ENCODE measurements around the gene HHLA2.

The HHLA2 gene

GRCh38 chr3:108403198-108403597, 106.8 kb downstream of the HHLA2 start:
- Mint-ChIP-seq H3K4me1 (peaks cover 20 to 21% of the 10 kb centered on the region in 2 donors), H3K4me3 (no peak overlapping the region), H3K9me3 (peaks cover 0 to 4% of the 10 kb centered on the region in 2 donors), H3K27me3 (no peaks in the 10 kb centered on the region), H3K36me3 (peaks cover 0 to 2% of the 10 kb centered on the region in 2 donors), H3K27ac (no peak overlapping the region)
- no peak for ATAC-seq (replicated peaks)
- no peak for DNase-seq

GRCh38 chr3:108403686-108404345, 107.5 kb downstream of the HHLA2 start:
- DNase-seq (no peak), ATAC-seq (replicated peaks) (no peak)
- H3K36me3 Mint-ChIP-seq: peaks cover 0 to 2% of the 10 kb centered on the region in 2 donors
- H3K4me3 Mint-ChIP-seq: no peak overlapping the region
- peaks cover 0 to 4% of the 10 kb centered on the region in 2 donors for H3K9me3 Mint-ChIP-seq
- peaks cover 24 to 25% of the 10 kb centered on the region in 2 donors for H3K4me1 Mint-ChIP-seq
- peak overlapping the region; percentile 9 for H3K27ac Mint-ChIP-seq
- no peaks in the 10 kb centered on the region for H3K27me3 Mint-ChIP-seq

- ATAC-seq (replicated peaks) (no peak), DNase-seq (no peak)
- H3K27ac Mint-ChIP-seq: no peak overlapping the region
- no peaks in the 10 kb centered on the region for H3K27me3 Mint-ChIP-seq
- H3K4me3 Mint-ChIP-seq: no peak overlapping the region
- peaks cover 0 to 2% of the 10 kb centered on the region in 2 donors for H3K36me3 Mint-ChIP-seq
- H3K9me3 Mint-ChIP-seq: peaks cover 0 to 4% of the 10 kb centered on the region in 2 donors
- H3K4me1 Mint-ChIP-seq: peaks cover 24 to 25% of the 10 kb centered on the region in 2 donors
Observed at GRCh38 chr3:108404368-108404767, 108.0 kb downstream of the HHLA2 start.

GRCh38 chr3:108406063-108406660, 109.8 kb downstream of the HHLA2 start:
- peaks cover 24 to 25% of the 10 kb centered on the region in 2 donors for H3K4me1 Mint-ChIP-seq
- ATAC-seq (replicated peaks) (peak in 1 of 2 donors; percentile 8), DNase-seq (no peak)
- H3K9me3 Mint-ChIP-seq: no peaks in the 10 kb centered on the region
- H3K27me3 Mint-ChIP-seq: no peaks in the 10 kb centered on the region
- H3K4me3 Mint-ChIP-seq: no peak overlapping the region
- H3K27ac Mint-ChIP-seq: no peak overlapping the region
- H3K36me3 Mint-ChIP-seq: no peaks in the 10 kb centered on the region

- Mint-ChIP-seq H3K36me3 (no peaks in the 10 kb centered on the region), H3K27ac (peak overlapping the region; percentile 81), H3K9me3 (no peaks in the 10 kb centered on the region), H3K4me3 (peak overlapping the region in 1 of 2 donors; percentile 27), H3K4me1 (peaks cover 24 to 25% of the 10 kb centered on the region in 2 donors), H3K27me3 (no peaks in the 10 kb centered on the region)
- ATAC-seq (replicated peaks) (peak; percentile 89 to 96), DNase-seq (peak; percentile 43)
Observed at GRCh38 chr3:108406661-108407206, 110.4 kb downstream of the HHLA2 start.

- Mint-ChIP-seq H3K27ac (no peak overlapping the region), H3K4me1 (peaks cover 24 to 25% of the 10 kb centered on the region in 2 donors), H3K27me3 (no peaks in the 10 kb centered on the region), H3K4me3 (no peak overlapping the region), H3K9me3 (peaks cover 0 to 3% of the 10 kb centered on the region in 2 donors), H3K36me3 (no peaks in the 10 kb centered on the region)
- ATAC-seq (replicated peaks): peak; percentile 69 to 75
- no peak for DNase-seq
Observed at GRCh38 chr3:108407886-108408285, 111.5 kb downstream of the HHLA2 start.

- DNase-seq (no peak), ATAC-seq (replicated peaks) (no peak)
- no peaks in the 10 kb centered on the region for H3K27me3 Mint-ChIP-seq
- peaks cover 0 to 3% of the 10 kb centered on the region in 2 donors for H3K9me3 Mint-ChIP-seq
- H3K36me3 Mint-ChIP-seq: no peaks in the 10 kb centered on the region
- H3K4me3 Mint-ChIP-seq: no peak overlapping the region
- H3K4me1 Mint-ChIP-seq: peaks cover 22 to 25% of the 10 kb centered on the region in 2 donors
- no peak overlapping the region for H3K27ac Mint-ChIP-seq
Observed at GRCh38 chr3:108408883-108409799, 112.8 kb downstream of the HHLA2 start.

GRCh38 chr3:108409800-108410178, 113.4 kb downstream of the HHLA2 start:
- Mint-ChIP-seq H3K4me1 (peaks cover 24 to 29% of the 10 kb centered on the region in 2 donors), H3K27ac (no peak overlapping the region), H3K9me3 (peaks cover 0 to 3% of the 10 kb centered on the region in 2 donors), H3K36me3 (no peaks in the 10 kb centered on the region), H3K4me3 (no peak overlapping the region), H3K27me3 (no peaks in the 10 kb centered on the region)
- DNase-seq (no peak), ATAC-seq (replicated peaks) (no peak)

GRCh38 chr3:108410531-108410984, 114.2 kb downstream of the HHLA2 start:
- Mint-ChIP-seq H3K4me3 (no peak overlapping the region), H3K9me3 (peaks cover 0 to 3% of the 10 kb centered on the region in 2 donors), H3K27ac (no peak overlapping the region), H3K27me3 (no peaks in the 10 kb centered on the region), H3K36me3 (no peaks in the 10 kb centered on the region), H3K4me1 (peaks cover 24 to 29% of the 10 kb centered on the region in 2 donors)
- DNase-seq (no peak), ATAC-seq (replicated peaks) (no peak)

- H3K36me3 Mint-ChIP-seq: no peaks in the 10 kb centered on the region
- ATAC-seq (replicated peaks): no peak
- H3K27ac Mint-ChIP-seq: no peak overlapping the region
- H3K4me3 Mint-ChIP-seq: no peak overlapping the region
- peaks cover 0 to 3% of the 10 kb centered on the region in 2 donors for H3K9me3 Mint-ChIP-seq
- no peak for DNase-seq
- peaks cover 17 to 19% of the 10 kb centered on the region in 2 donors for H3K4me1 Mint-ChIP-seq
- peaks cover 0 to 4% of the 10 kb centered on the region in 2 donors for H3K27me3 Mint-ChIP-seq
Observed at GRCh38 chr3:108412121-108412750, 115.9 kb downstream of the HHLA2 start.

- Mint-ChIP-seq H3K4me1 (peaks cover 4% of the 10 kb centered on the region in 2 donors), H3K4me3 (no peak overlapping the region), H3K27ac (no peak overlapping the region), H3K27me3 (peaks cover 0 to 4% of the 10 kb centered on the region in 2 donors), H3K36me3 (no peaks in the 10 kb centered on the region), H3K9me3 (peaks cover 0 to 3% of the 10 kb centered on the region in 2 donors)
- ATAC-seq (replicated peaks): peak in 1 of 2 donors; percentile 45
- DNase-seq: no peak
Observed at GRCh38 chr3:108414007-108414406, 117.7 kb downstream of the HHLA2 start.

- Mint-ChIP-seq H3K9me3 (peaks cover 0 to 3% of the 10 kb centered on the region in 2 donors), H3K36me3 (no peaks in the 10 kb centered on the region), H3K4me3 (no peak overlapping the region), H3K4me1 (peaks cover 4% of the 10 kb centered on the region in 2 donors), H3K27me3 (peaks cover 0 to 4% of the 10 kb centered on the region in 2 donors), H3K27ac (no peak overlapping the region)
- ATAC-seq (replicated peaks) (no peak), DNase-seq (no peak)
Observed at GRCh38 chr3:108415661-108416060, 119.3 kb downstream of the HHLA2 start.

GRCh38 chr3:108416111-108416869, 119.9 kb downstream of the HHLA2 start:
- no peak overlapping the region for H3K27ac Mint-ChIP-seq

More at GRCh38 chr3:108416111-108416869, 119.9 kb downstream of the HHLA2 start:
- no peak overlapping the region for H3K4me3 Mint-ChIP-seq
- ATAC-seq (replicated peaks): peak; percentile 38
- H3K4me1 Mint-ChIP-seq: peaks cover 4% of the 10 kb centered on the region in 2 donors
- H3K36me3 Mint-ChIP-seq: no peaks in the 10 kb centered on the region
- H3K9me3 Mint-ChIP-seq: peaks cover 0 to 3% of the 10 kb centered on the region in 2 donors
- H3K27me3 Mint-ChIP-seq: peaks cover 0 to 4% of the 10 kb centered on the region in 2 donors
- no peak for DNase-seq
